KMS-11 (cell line): ENCODE measurements around the gene CHST11.

Source experiments
- H2AFZ ChIP-seq: fragments of 200-600 bp; sonication (generic); 2 replicates; pipeline ENCODE4 v1.6.1; 2016; ENCODE audit warnings: antibody characterized with exemption, mixed run types, low read depth
- H3K27ac ChIP-seq: fragments of 200-600 bp; sonication (generic); 2 replicates; pipeline ENCODE4 v1.6.1; 2016; ENCODE audit warnings: mild to moderate bottlenecking, mixed run types
- H3K27me3 ChIP-seq: fragments of 200-600 bp; sonication (generic); 2 replicates; pipeline ENCODE4 v1.6.1; 2017; ENCODE audit warnings: mild to moderate bottlenecking, low read depth, mixed run types, moderate library complexity; ENCODE audit not compliant: insufficient read depth
- H3K36me3 ChIP-seq: fragments of 200-600 bp; sonication (generic); 2 replicates; pipeline ENCODE4 v1.6.1; 2017; ENCODE audit warnings: mild to moderate bottlenecking, mixed run types; ENCODE audit not compliant: insufficient read depth
- H3K4me1 ChIP-seq: fragments of 200-600 bp; sonication (generic); 2 replicates; pipeline ENCODE4 v1.6.1; 2016; ENCODE audit warnings: mild to moderate bottlenecking, low read depth, mixed run types; ENCODE audit not compliant: poor library complexity, severe bottlenecking
- H3K4me2 ChIP-seq: fragments of 200-600 bp; sonication (generic); 2 replicates; pipeline ENCODE4 v1.7.0; 2016; ENCODE audit warnings: mild to moderate bottlenecking, mixed run types
- H3K4me3 ChIP-seq: fragments of 200-600 bp; sonication (generic); IDR thresholded peaks from 2 replicates; pipeline ENCODE4 v1.6.1; 2017; ENCODE audit warnings: low read depth, low read length, mixed read lengths; ENCODE audit not compliant: insufficient read depth
- H3K79me2 ChIP-seq: fragments of 200-600 bp; sonication (generic); 2 replicates; pipeline ENCODE4 v1.6.1; 2016; ENCODE audit warnings: low read depth, mixed run types; ENCODE audit not compliant: insufficient read depth
- H3K9ac ChIP-seq: fragments of 200-600 bp; sonication (generic); 2 replicates; pipeline ENCODE4 v1.6.1; 2016; ENCODE audit warnings: mild to moderate bottlenecking, mixed run types
- H4K20me1 ChIP-seq: fragments of 200-600 bp; sonication (generic); 2 replicates; pipeline ENCODE4 v1.6.1; 2016; ENCODE audit warnings: mild to moderate bottlenecking, mixed run types; ENCODE audit not compliant: insufficient read depth
- CTCF ChIP-seq: fragments of 200-600 bp; sonication (generic); conservative IDR thresholded peaks from 2 replicates; pipeline ENCODE4 v1.6.1; 2017; ENCODE audit warnings: low read depth, mild to moderate bottlenecking, antibody characterized with exemption, low read length, moderate library complexity, mixed read lengths

The CHST11 gene

GRCh38 chr12:104510145-104510872 lies 53.6 kb downstream of the CHST11 start:
- Histone ChIP-seq H3K27ac (no peak overlapping the region), H3K27me3 (no peaks in the 10 kb centered on the region), H3K79me2 (no peaks in the 10 kb centered on the region), H3K4me2 (no peak overlapping the region), H4K20me1 (no peaks in the 10 kb centered on the region), H3K4me3 (no peak overlapping the region), H3K9ac (no peak overlapping the region), H3K36me3 (no peaks in the 10 kb centered on the region), H3K4me1 (peaks cover under 1% of the 10 kb centered on the region), H2AFZ (no peak overlapping the region)
- no peak for TF ChIP-seq CTCF

GRCh38 chr12:104510873-104511440 lies 54.2 kb downstream of the CHST11 start:
- no peaks in the 10 kb centered on the region for H3K79me2 ChIP-seq
- no peak overlapping the region for H3K27ac ChIP-seq
- H3K9ac ChIP-seq: no peak overlapping the region
- H3K27me3 ChIP-seq: no peaks in the 10 kb centered on the region
- no peak overlapping the region for H3K4me2 ChIP-seq
- no peak overlapping the region for H3K4me3 ChIP-seq
- no peak for TF ChIP-seq CTCF
- H3K4me1 ChIP-seq: no peaks in the 10 kb centered on the region
- H4K20me1 ChIP-seq: no peaks in the 10 kb centered on the region
- no peaks in the 10 kb centered on the region for H3K36me3 ChIP-seq
- no peak overlapping the region for H2AFZ ChIP-seq

- no peaks in the 10 kb centered on the region for H3K79me2 ChIP-seq
Measured at GRCh38 chr12:104513681-104514080, 56.9 kb downstream of the CHST11 start.

GRCh38 chr12:104514092-104514810 lies 57.5 kb downstream of the CHST11 start:
- Histone ChIP-seq H3K27me3 (no peaks in the 10 kb centered on the region), H3K4me2 (no peak overlapping the region), H3K79me2 (no peaks in the 10 kb centered on the region), H3K27ac (no peak overlapping the region), H2AFZ (no peak overlapping the region), H3K9ac (no peak overlapping the region), H3K36me3 (no peaks in the 10 kb centered on the region), H3K4me3 (no peak overlapping the region), H4K20me1 (no peaks in the 10 kb centered on the region), H3K4me1 (no peaks in the 10 kb centered on the region)
- no peak for TF ChIP-seq CTCF

More at GRCh38 chr12:104513681-104514080, 56.9 kb downstream of the CHST11 start:
- H3K4me3 ChIP-seq: no peak overlapping the region
- no peaks in the 10 kb centered on the region for H4K20me1 ChIP-seq
- H3K27ac ChIP-seq: no peak overlapping the region
- H3K27me3 ChIP-seq: no peaks in the 10 kb centered on the region
- H3K4me2 ChIP-seq: no peak overlapping the region
- no peaks in the 10 kb centered on the region for H3K36me3 ChIP-seq
- H3K4me1 ChIP-seq: no peaks in the 10 kb centered on the region
- TF ChIP-seq CTCF: no peak
- no peak overlapping the region for H3K9ac ChIP-seq
- no peak overlapping the region for H2AFZ ChIP-seq
